ENCODE measurements around the gene NUP93. TPM values are rescaled to one million over a fixed set of nuclear protein-coding genes. Genes with fewer than 3 reads are reported as not detected.

The NUP93 gene
- total RNA-seq, 1 donor from 2014 or later, result 152 TPM

GRCh38 chr16:56895813-56896212 lies 165.9 kb downstream of the NUP93 start:
- Mint-ChIP-seq H3K9me3 (no peaks in the 10 kb centered on the region), H3K4me3 (no peak overlapping the region), H3K27ac (no peak overlapping the region), H3K27me3 (ENCODE audit: insufficient read depth) (peaks cover 12% of the 10 kb centered on the region), H3K36me3 (ENCODE audit: low read depth) (no peaks in the 10 kb centered on the region), H3K4me1 (ENCODE audit: low read depth) (peaks cover 12% of the 10 kb centered on the region)
- DNase-seq (ENCODE audit: low spot score), result no peak
- intact Hi-C loops (cut with micrococcal nuclease), result loop anchor here (5.0 kb wide), 1 partner anchor 56 kb away; no protein-coding TSS in a partner anchor

GRCh38 chr16:56896244-56896643 lies 166.3 kb downstream of the NUP93 start:
- H3K4me3 Mint-ChIP-seq, result no peak overlapping the region
- H3K27ac Mint-ChIP-seq, result no peak overlapping the region
- H3K27me3 Mint-ChIP-seq (ENCODE audit: insufficient read depth), result peaks cover 16% of the 10 kb centered on the region
- intact Hi-C loops (cut with micrococcal nuclease), result loop anchor here (5.0 kb wide), 1 partner anchor 56 kb away; no protein-coding TSS in a partner anchor
- peaks cover 15% of the 10 kb centered on the region for H3K4me1 Mint-ChIP-seq (ENCODE audit: low read depth)
- DNase-seq (ENCODE audit: low spot score), result no peak
- H3K9me3 Mint-ChIP-seq, result no peaks in the 10 kb centered on the region
- H3K36me3 Mint-ChIP-seq (ENCODE audit: low read depth), result no peaks in the 10 kb centered on the region

- Mint-ChIP-seq H3K36me3 (ENCODE audit: low read depth) (no peaks in the 10 kb centered on the region), H3K4me1 (ENCODE audit: low read depth) (peaks cover 15% of the 10 kb centered on the region), H3K4me3 (no peak overlapping the region), H3K27ac (no peak overlapping the region), H3K27me3 (ENCODE audit: insufficient read depth) (peaks cover 20% of the 10 kb centered on the region), H3K9me3 (no peaks in the 10 kb centered on the region)
- intact Hi-C loops (cut with micrococcal nuclease), result loop anchor here (5.0 kb wide), 1 partner anchor 55 kb away; no protein-coding TSS in a partner anchor
- DNase-seq (ENCODE audit: low spot score), result no peak
Measured at GRCh38 chr16:56897026-56897799, 167.3 kb downstream of the NUP93 start.

GRCh38 chr16:56898847-56899246 lies 168.9 kb downstream of the NUP93 start:
- H3K36me3 Mint-ChIP-seq (ENCODE audit: low read depth), result no peaks in the 10 kb centered on the region
- H3K27ac Mint-ChIP-seq, result no peak overlapping the region
- H3K9me3 Mint-ChIP-seq, result no peaks in the 10 kb centered on the region
- no peak for DNase-seq (ENCODE audit: low spot score)
- H3K27me3 Mint-ChIP-seq (ENCODE audit: insufficient read depth), result peaks cover 20% of the 10 kb centered on the region
- peaks cover 15% of the 10 kb centered on the region for H3K4me1 Mint-ChIP-seq (ENCODE audit: low read depth)
- intact Hi-C loops (cut with micrococcal nuclease), result loop anchor here (5.0 kb wide), 1 partner anchor 53 kb away; no protein-coding TSS in a partner anchor
- H3K4me3 Mint-ChIP-seq, result no peak overlapping the region

Other genes with a start within 250 kb of the NUP93 start
- 7.4 and 12.3 TPM in 2 replicates for gene BBS2, start 210.1 kb upstream of the NUP93 start, total RNA-seq
- gene MT4, start 165.1 kb upstream of the NUP93 start, total RNA-seq, result not detected in 2 replicates
- 1.9 and 2.7 TPM in 2 replicates for gene MT3, start 140.6 kb upstream of the NUP93 start, total RNA-seq
- 348 and 365 TPM in 2 replicates for gene MT2A, start 121.5 kb upstream of the NUP93 start, total RNA-seq
- gene MT1E, start 104.3 kb upstream of the NUP93 start, total RNA-seq, result 135 TPM in 2 replicates
- gene MT1M, start 97.5 kb upstream of the NUP93 start, total RNA-seq, result not detected in 2 replicates
- 0.60 and 4.1 TPM in 2 replicates for gene MT1A, start 91.5 kb upstream of the NUP93 start, total RNA-seq
- not detected in 2 replicates for gene MT1B, start 78.2 kb upstream of the NUP93 start, total RNA-seq
- gene MT1F, start 72.2 kb upstream of the NUP93 start, total RNA-seq, result 4.3 and 5.2 TPM in 2 replicates
- 28.5 and 29.1 TPM in 2 replicates for gene MT1G, start 62.1 kb upstream of the NUP93 start, total RNA-seq
- gene MT1H, start 60.3 kb upstream of the NUP93 start, total RNA-seq, result 1.4 TPM in 1 of 2 replicates, not detected in the other
- gene MT1X, start 47.7 kb upstream of the NUP93 start, total RNA-seq, result 60.7 and 70.4 TPM in 2 replicates
- gene SLC12A3, start 135.1 kb downstream of the NUP93 start, total RNA-seq, result not detected in 2 replicates
- 176 and 178 TPM in 2 replicates for gene HERPUD1, start 202.0 kb downstream of the NUP93 start, total RNA-seq
- 0.23 and 0.24 TPM in 2 replicates for gene CETP, start 231.8 kb downstream of the NUP93 start, total RNA-seq